Umbilical cord (tissue), 2 donors: ENCODE results near the gene DYNLT1. TPM values are rescaled to one million over a fixed set of nuclear protein-coding genes. Genes with fewer than 3 reads are reported as not detected.

Source experiments
- DNase-seq: peaks from one replicate; pipeline ENCODE4 v3.0.0-alpha.2; 2015; ENCODE audit warnings: low spot score
- total RNA-seq: library from RNA; depleted of rRNA; stranded (reverse); fragments of >200 nt; gene quantifications from one replicate; pipeline ENCODE4 v1.2.3, GENCODE V29; 2014; ENCODE audit warnings: low replicate concordance; ENCODE audit not compliant: insufficient read depth

DYNLT1 gene
- total RNA-seq, 1 donor from 2014 or later = 58.7 TPM

- DNase-seq = no peak
These were observed 41.1 kb downstream of the DYNLT1 start for GRCh38 chr6:158603261-158604047.

- no peak for DNase-seq
These were observed 44.9 kb downstream of the DYNLT1 start for GRCh38 chr6:158599635-158600034.

- no peak for DNase-seq
These were observed 47.0 kb downstream of the DYNLT1 start for GRCh38 chr6:158597565-158597964.

- DNase-seq = no peak
These were observed 47.7 kb downstream of the DYNLT1 start for GRCh38 chr6:158596861-158597260.

- DNase-seq = no peak
These were observed 49.3 kb downstream of the DYNLT1 start for GRCh38 chr6:158595223-158595622.

GRCh38 chr6:158593670-158594069 is 50.9 kb downstream of the DYNLT1 start:
- DNase-seq = no peak

GRCh38 chr6:158591810-158592209 is 52.7 kb downstream of the DYNLT1 start:
- DNase-seq = no peak

GRCh38 chr6:158591134-158591809 is 53.3 kb downstream of the DYNLT1 start:
- no peak for DNase-seq

GRCh38 chr6:158589366-158589765 is 55.2 kb downstream of the DYNLT1 start:
- no peak for DNase-seq

- DNase-seq = no peak
These were observed 57.9 kb downstream of the DYNLT1 start for GRCh38 chr6:158586652-158587051.

Other genes with a start within 250 kb of the DYNLT1 start
- gene TMEM181, start 84.7 kb downstream of the DYNLT1 start, total RNA-seq = 27.4 TPM
- gene SYTL3, start 5.3 kb upstream of the DYNLT1 start, total RNA-seq = 1.7 TPM
- 85.5 TPM for gene EZR, start 174.6 kb upstream of the DYNLT1 start, total RNA-seq